ENCODE results near the gene ZNF705A. TPM values are rescaled to one million over a fixed set of nuclear protein-coding genes. Genes with fewer than 3 reads are reported as not detected.
"Not testable (repeated sequence)": the region's sequence is repeated elsewhere in the genome, so short reads cannot be mapped to it uniquely, and the experiment has no call there.

ZNF705A gene
- total and polyA plus RNA-seq, 9 donors = not detected

- intact Hi-C loops (cut with DNase I); H3K4me1 ChIP-seq (ENCODE audit: insufficient read depth); DNase-seq; H3K9me3 ChIP-seq; H3K4me3 ChIP-seq; H3K27me3 ChIP-seq; H3K27ac ChIP-seq; H3K36me3 ChIP-seq: not testable (repeated sequence)
- WGBS, 3 donors = 82 to 88% (median 84%) methylated on average over 13 of the region's 13 CpGs
Measured at GRCh38 chr12:8223646-8224045, 66.8 kb downstream of the ZNF705A start.

GRCh38 chr12:8224782-8225181, 68.0 kb downstream of the ZNF705A start:
- 92 to 96% (median 95%) methylated on average over 11 of the region's 11 CpGs for WGBS, 3 donors
- DNase-seq; intact Hi-C loops (cut with DNase I); H3K27ac ChIP-seq; H3K36me3 ChIP-seq; H3K27me3 ChIP-seq; H3K4me3 ChIP-seq; H3K4me1 ChIP-seq (ENCODE audit: insufficient read depth); H3K9me3 ChIP-seq: not testable (repeated sequence)

- no peaks in the 10 kb centered on the region for H3K4me1 ChIP-seq (ENCODE audit: insufficient read depth)
- WGBS, 3 donors = 86 to 93% (median 90%) methylated on average over 8 of the region's 8 CpGs
- no peak for TF ChIP-seq CTCF (IDR thresholded peaks at IDR 0.05)
- TF ChIP-seq POLR2A (IDR thresholded peaks at IDR 0.05) = no peak
- TF ChIP-seq EP300 (IDR thresholded peaks at IDR 0.05) = no peak
- H3K27me3 ChIP-seq = no peaks in the 10 kb centered on the region
- no peak overlapping the region for H3K4me3 ChIP-seq
- H3K9me3 ChIP-seq = no peaks in the 10 kb centered on the region
- intact Hi-C loops (cut with DNase I) = no loop called here
- no peak for DNase-seq
- no peak overlapping the region for H3K27ac ChIP-seq
- no peaks in the 10 kb centered on the region for H3K36me3 ChIP-seq
Measured at GRCh38 chr12:8226355-8226754, 69.5 kb downstream of the ZNF705A start.

- WGBS, 3 donors = 41 to 57% (median 45%) methylated on average over 22 of the region's 22 CpGs
- DNase-seq = peak in 4 of 5 donors; percentile 46 to 58 (median 50)
- H3K4me3 ChIP-seq; H3K27ac ChIP-seq; intact Hi-C loops (cut with DNase I); H3K27me3 ChIP-seq; H3K9me3 ChIP-seq; H3K4me1 ChIP-seq (ENCODE audit: insufficient read depth); H3K36me3 ChIP-seq: not testable (repeated sequence)
Measured at GRCh38 chr12:8226992-8227731, 70.3 kb downstream of the ZNF705A start, which contains the start of gene FAM90A1. FAM90A1 (minus strand) TSS chr12:8227618; CDS start chr12:8224832, 2,786 bp downstream.

GRCh38 chr12:8227732-8228077, 70.9 kb downstream of the ZNF705A start:
- H3K27me3 ChIP-seq; H3K4me3 ChIP-seq; H3K36me3 ChIP-seq; H3K27ac ChIP-seq; H3K4me1 ChIP-seq (ENCODE audit: insufficient read depth); intact Hi-C loops (cut with DNase I); H3K9me3 ChIP-seq; DNase-seq: not testable (repeated sequence)
- WGBS, 3 donors = 38 to 51% (median 47%) methylated on average over 7 of the region's 7 CpGs

- 78 to 84% (median 84%) methylated on average over 11 of the region's 11 CpGs for WGBS, 3 donors
- H3K36me3 ChIP-seq; intact Hi-C loops (cut with DNase I); H3K27ac ChIP-seq; H3K4me1 ChIP-seq (ENCODE audit: insufficient read depth); DNase-seq; H3K27me3 ChIP-seq; H3K9me3 ChIP-seq; H3K4me3 ChIP-seq: not testable (repeated sequence)
Measured at GRCh38 chr12:8228607-8229006, 71.8 kb downstream of the ZNF705A start.

GRCh38 chr12:8229486-8229885, 72.7 kb downstream of the ZNF705A start:
- H3K36me3 ChIP-seq; H3K27me3 ChIP-seq; H3K27ac ChIP-seq; DNase-seq; intact Hi-C loops (cut with DNase I); H3K9me3 ChIP-seq; H3K4me3 ChIP-seq; H3K4me1 ChIP-seq (ENCODE audit: insufficient read depth): not testable (repeated sequence)
- 49 to 67% (median 51%) methylated on average over 7 of the region's 7 CpGs for WGBS, 3 donors

Other genes with a start within 250 kb of the ZNF705A start
- gene SLC2A3, start 220.8 kb upstream of the ZNF705A start, total RNA-seq = 100 to 1,000 TPM in 1 of 7 donors, 10 to 100 TPM in 6; 24.0 to 100 (median 34.8) TPM
- gene SLC2A3, start 220.8 kb upstream of the ZNF705A start, polyA plus RNA-seq = 10 to 100 TPM; 14.1 to 25.5 TPM
- gene FOXJ2, start 124.3 kb upstream of the ZNF705A start, total RNA-seq = 10 to 100 TPM; 10.5 to 30.8 (median 28.3) TPM
- 10 to 100 TPM; 16.8 to 32.1 TPM for gene FOXJ2, start 124.3 kb upstream of the ZNF705A start, polyA plus RNA-seq
- gene C3AR1, start 90.7 kb upstream of the ZNF705A start, total RNA-seq = 10 to 100 TPM in 2 of 7 donors, 1 to 10 TPM in 5; 2.5 to 17.6 (median 5.6) TPM
- 10 to 100 TPM in 1 of 2 donors, 1 to 10 TPM in 1; 3.5 to 22.6 TPM for gene C3AR1, start 90.7 kb upstream of the ZNF705A start, polyA plus RNA-seq
- 10 to 100 TPM; 25.0 to 40.7 (median 36.5) TPM for gene NECAP1, start 74.7 kb upstream of the ZNF705A start, total RNA-seq
- gene NECAP1, start 74.7 kb upstream of the ZNF705A start, polyA plus RNA-seq = 10 to 100 TPM; 21.6 to 37.2 TPM
- 1 to 10 TPM in 5 of 7 donors, under 1 TPM in 1, not detected in 1; 0.96 to 3.6 (median 2.2) TPM for gene CLEC4A, start 33.4 kb upstream of the ZNF705A start, total RNA-seq
- gene CLEC4A, start 33.4 kb upstream of the ZNF705A start, polyA plus RNA-seq = 1 to 10 TPM; 1.4 to 1.8 TPM
- gene FAM90A1, start 70.6 kb downstream of the ZNF705A start, total RNA-seq = under 1 TPM in 6 of 7 donors, not detected in 1; 0.12 to 0.37 (median 0.16) TPM
- under 1 TPM; 0.20 to 0.23 TPM for gene FAM90A1, start 70.6 kb downstream of the ZNF705A start, polyA plus RNA-seq